Daoy (cell line): ENCODE measurements around the gene SAA2. TPM values are rescaled to one million over a fixed set of nuclear protein-coding genes. Genes with fewer than 3 reads are reported as not detected.
A peak's percentile ranks its signal among the peaks of the same experiment; 100 is the strongest.
"Not testable (repeated sequence)": the region's sequence is repeated elsewhere in the genome, so short reads cannot be mapped to it uniquely, and the experiment has no call there.

Source experiments
- DNase-seq: peaks from one replicate; pipeline ENCODE4 v3.0.0-alpha.2; 2015; ENCODE audit warnings: low read depth
- total RNA-seq: library from RNA; depleted of rRNA; stranded (reverse); fragments of >200 nt; shearing (Covaris generic); gene quantifications from 2 replicates; pipeline ENCODE4 v1.2.3, GENCODE V29; 2014

SAA2 gene
- total RNA-seq, 1 experiment from 2014 or later: 3.0 TPM

GRCh38 chr11:18253233-18253632 is 4.8 kb upstream of the SAA2 start:
- no peak for DNase-seq

DNA sequence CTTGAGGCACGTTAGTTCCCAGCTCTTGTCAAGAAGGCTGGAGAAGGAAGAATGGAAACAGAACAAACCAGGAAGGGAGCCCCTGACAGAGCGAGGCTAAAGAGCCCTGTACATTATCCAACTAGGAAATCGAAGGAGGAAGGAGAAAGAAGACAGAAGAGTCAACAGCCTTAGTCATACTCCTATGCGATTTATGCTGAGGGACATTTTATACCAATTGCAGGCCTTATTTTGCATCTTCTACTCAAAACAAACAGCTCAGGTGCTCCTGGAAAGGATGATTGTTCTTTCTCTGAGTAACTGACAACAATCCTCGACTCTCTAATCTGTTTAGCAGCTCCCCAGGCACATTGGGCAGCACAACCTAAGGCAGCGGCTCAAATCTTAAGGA is 1.3 kb downstream of the SAA2 start:
- DNase-seq: not testable (repeated sequence)

- DNase-seq: not testable (repeated sequence)
These were observed 1.9 kb downstream of the SAA2 start for GRCh38 chr11:18246379-18247190.

DNA sequence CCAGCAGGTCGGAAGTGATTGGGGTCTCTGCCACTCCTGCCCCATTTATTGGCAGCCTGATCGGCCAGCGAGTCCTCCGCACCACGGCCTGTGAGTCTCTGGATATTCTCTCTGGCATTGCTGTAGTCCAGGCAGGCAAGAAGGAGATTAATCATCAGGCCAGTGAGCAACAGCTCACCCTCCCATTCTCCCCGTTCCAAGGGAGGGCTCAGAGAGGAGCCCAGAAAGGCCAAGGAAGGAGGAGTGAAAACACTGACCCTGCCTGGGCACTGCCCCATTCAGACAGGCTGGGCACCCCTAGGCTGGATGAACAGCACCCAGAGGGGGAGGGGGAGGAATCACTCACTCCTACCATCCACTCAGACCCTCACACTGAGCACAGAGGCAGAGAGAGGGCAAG is 3.1 kb downstream of the SAA2 start:
- no peak for DNase-seq

DNA sequence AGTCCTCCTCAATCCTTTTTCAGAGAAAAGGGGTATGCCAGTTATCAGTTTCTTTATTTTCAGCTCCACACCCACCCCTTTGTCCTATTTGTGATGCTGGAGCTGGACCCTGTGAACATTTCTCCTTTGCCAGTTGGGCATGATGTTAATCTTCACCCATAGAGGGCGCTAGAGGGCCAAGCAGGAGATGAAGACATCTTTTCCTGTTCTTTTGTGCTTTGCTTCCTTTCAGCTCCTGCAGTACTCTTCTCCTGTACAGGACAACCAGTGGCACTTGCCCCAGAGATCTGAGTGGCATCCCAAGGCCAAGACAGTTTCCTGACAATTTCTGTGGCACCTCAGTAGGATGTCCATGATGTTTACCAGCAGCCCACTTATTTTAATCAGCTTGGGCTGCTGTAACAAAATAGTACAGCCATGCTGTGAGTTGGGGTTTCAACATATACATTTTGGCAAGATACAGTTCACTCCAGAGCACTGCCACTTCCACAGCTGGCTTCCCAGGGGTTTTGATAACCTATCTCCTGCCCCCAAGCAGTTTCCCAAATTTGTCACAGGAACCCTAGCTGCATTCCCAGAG is 4.6 kb downstream of the SAA2 start:
- peak; percentile 70 for DNase-seq

- no peak for DNase-seq
These were observed 8.8 kb downstream of the SAA2 start for GRCh38 chr11:18239655-18240054.

- no peak for DNase-seq
These were observed 11.7 kb downstream of the SAA2 start, which contains the start of gene SAA4 for GRCh38 chr11:18236664-18237356. Gene SAA4 (minus strand): TSS chr11:18236802. CDS start chr11:18235926, 876 bp downstream.

- DNase-seq: no peak
These were observed 12.8 kb downstream of the SAA2 start for GRCh38 chr11:18235394-18236334.

DNA sequence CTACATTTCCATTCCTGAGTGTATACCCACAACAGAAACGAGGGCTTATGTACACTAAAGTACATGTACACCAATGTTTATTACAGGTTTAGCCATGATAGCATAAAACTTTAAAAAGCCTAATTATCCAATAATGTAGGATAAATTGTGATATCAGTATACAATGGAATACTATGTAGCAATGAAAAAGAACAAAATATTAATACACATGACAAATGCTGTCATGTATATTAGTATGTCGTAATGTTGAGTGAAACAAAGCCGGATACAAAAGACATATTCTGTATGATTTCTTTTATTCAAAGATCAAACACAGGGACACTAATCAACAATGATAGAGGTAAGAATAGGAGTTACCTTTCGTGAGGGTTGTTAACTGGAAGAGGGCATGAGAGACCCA is 14.6 kb downstream of the SAA2 start:
- no peak for DNase-seq

DNA sequence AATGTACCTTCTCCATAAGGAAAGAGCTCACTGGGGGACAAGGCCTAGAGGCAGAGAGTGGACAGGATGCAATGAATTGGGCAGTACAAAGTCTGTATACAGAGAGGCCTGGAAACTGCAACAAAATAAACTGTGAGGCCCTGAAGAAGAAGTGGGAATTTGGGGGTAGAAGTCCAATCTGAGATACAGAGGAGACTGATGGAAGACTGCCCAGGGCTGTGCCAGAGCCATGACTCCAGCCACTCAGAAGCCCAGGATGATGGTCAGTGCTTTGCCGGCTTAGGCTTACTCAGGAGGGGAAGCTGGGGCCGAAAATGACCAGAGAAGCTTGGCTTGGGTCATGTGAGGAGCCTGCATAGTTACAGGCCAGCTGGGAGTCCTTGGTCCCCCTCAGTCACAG is 17.6 kb downstream of the SAA2 start:
- no peak for DNase-seq

DNA sequence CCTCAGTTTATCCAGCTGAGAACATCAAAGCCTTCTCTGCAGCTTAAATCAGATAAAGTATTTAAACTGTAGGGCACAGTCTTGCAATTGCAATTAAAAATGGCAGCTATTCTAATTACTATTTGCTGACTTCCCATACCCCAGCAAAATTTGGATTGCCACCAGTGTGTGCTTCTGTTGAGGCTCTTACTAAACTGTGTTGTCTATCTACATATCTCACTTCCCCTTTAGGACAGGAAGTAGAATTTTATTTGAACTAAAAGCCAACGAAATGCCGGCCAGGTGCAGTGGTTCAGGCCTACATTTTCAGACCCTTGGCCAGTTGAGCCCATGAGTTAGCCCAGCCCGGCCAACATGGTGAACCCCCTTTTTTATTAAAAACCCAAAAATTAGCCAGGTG is 19.0 kb downstream of the SAA2 start:
- no peak for DNase-seq

- DNase-seq: no peak
These were observed 22.6 kb downstream of the SAA2 start for GRCh38 chr11:18225913-18226312.

DNA sequence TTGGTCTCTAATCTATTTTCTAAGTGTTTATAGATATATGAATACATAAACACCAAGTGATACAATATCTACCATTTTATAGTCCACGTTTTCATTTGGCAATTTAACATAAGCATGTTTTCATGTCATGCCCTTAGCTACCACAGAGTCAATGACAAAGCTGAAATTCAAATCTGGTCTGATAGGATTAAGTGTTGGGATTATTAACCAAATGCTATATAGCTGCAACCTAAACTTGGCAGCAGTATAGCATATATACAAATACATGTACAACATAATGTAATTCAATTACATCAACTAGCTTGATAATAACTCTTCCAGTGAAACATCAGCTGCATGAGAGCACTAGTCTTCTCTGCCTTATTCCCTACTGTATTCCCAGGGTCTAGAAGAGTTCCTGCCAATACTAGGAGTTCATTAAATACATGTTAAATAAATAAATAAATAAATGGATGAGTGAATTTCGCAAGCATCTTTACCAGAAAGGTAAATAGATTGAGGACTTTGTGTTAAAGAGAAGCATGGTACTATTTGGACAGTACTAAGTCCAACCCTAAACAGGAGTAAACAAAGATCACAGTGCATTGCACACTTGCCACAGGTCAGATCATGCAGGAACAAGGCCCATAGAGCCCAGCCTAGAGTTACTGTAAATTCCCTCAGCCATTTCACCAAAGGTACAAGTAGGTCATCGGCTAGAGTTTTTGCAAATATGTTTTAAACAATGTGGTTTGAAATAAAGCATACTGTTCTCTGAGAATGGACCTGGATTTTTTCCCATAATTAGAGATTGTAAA is 24.7 kb downstream of the SAA2 start:
- no peak for DNase-seq

GRCh38 chr11:18222814-18223421 is 25.6 kb downstream of the SAA2 start:
- DNase-seq: no peak

DNA sequence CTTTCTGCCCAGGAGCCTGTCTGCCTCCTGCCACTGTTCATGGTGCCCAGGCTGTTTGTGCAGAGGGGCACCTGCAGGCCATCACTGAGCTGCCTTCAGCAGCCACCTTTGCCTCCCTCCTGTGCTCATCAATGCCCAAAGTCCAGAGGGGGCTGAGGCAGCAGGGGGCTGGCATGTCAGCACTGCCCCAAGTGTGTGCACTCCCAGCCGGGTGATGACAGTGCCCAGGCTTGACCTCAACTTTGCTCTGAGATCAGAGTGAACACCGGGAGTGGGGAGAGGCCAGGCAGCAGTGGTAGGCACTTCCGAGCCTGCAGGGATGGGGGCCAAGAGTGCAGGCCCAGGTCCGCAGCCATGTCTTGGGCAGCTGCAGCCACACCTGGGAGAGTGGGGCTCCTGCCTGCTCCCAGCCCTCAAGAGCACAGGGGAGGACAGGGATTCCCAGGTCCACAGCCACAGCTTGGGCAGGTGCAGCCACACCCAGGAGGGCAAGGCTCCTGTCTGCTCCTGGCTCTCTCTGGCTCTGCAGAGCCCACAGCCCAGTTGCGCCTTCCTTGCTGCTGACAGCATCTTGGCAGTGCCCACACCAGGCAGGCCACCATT is 27.1 kb downstream of the SAA2 start:
- DNase-seq: no peak

- no peak for DNase-seq
These were observed 39.4 kb downstream of the SAA2 start for GRCh38 chr11:18209058-18209457.

DNA sequence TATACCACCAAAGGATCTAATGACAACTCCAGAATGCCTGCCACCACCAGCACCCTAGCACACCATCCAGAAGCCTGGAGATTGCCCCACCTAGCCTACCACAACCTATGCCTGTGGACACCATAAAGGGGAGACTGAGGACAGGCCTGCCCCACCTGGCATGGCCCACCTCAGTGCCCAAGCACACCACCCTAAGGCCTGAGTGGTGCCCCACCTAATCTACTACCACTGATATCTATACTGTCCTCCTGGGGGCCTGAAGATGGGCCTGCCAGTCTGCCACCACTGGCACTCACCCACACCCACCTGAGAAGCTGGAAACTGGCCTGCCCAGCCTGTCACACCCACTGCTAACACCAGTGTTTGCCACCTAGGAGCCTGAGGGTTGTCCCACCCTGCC is 43.7 kb downstream of the SAA2 start:
- DNase-seq: no peak

- no peak for DNase-seq
These were observed 44.2 kb downstream of the SAA2 start for GRCh38 chr11:18204220-18204619.

- DNase-seq: peak; percentile 40
These were observed 44.7 kb downstream of the SAA2 start for GRCh38 chr11:18203723-18204122.

DNA sequence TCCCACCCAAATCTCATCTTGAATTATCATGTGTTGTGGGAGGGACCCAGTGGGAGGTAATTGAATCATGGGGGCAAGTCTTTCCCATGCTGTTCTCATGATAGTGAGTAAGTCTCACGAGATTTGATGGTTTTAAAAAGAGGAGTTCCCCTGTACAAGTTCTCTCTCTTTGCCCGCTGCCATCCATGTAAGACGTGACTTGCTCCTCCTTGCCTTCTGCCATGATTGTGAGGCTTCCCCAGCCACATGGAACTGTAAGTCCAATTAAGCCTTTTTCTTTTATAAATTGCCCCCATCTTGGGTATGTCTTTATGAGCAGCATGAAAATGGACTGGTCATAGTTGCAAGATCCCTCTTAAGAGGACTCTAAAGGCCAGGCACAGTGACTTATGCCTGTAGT is 50.7 kb downstream of the SAA2 start:
- not testable (repeated sequence) for DNase-seq
